Neuron (in vitro differentiated cells): ENCODE results near the gene ZIC2.

Experiments used
- H2AFZ ChIP-seq: one replicate; pipeline ENCODE4 v1.6.1; 2013; ENCODE audit warnings: low read depth, mild to moderate bottlenecking, inconsistent platforms, low read length, moderate library complexity
- H3K27me3 ChIP-seq: one replicate; pipeline ENCODE4 v1.6.1; 2013; ENCODE audit warnings: low read length; ENCODE audit not compliant: insufficient read depth
- H3K36me3 ChIP-seq: one replicate; pipeline ENCODE4 v1.6.1; 2013; ENCODE audit warnings: low read length; ENCODE audit not compliant: insufficient read depth
- H3K4me1 ChIP-seq: one replicate; pipeline ENCODE4 v1.6.1; 2013; ENCODE audit warnings: low read length; ENCODE audit not compliant: insufficient read depth
- H3K4me3 ChIP-seq: 2 replicates; pipeline ENCODE4 v1.5.1; 2013; ENCODE audit warnings: mild to moderate bottlenecking, low read length, moderate library complexity
- H3K9me3 ChIP-seq: one replicate; pipeline ENCODE4 v1.6.1; 2013; ENCODE audit warnings: low read length

Gene ZIC2

DNA sequence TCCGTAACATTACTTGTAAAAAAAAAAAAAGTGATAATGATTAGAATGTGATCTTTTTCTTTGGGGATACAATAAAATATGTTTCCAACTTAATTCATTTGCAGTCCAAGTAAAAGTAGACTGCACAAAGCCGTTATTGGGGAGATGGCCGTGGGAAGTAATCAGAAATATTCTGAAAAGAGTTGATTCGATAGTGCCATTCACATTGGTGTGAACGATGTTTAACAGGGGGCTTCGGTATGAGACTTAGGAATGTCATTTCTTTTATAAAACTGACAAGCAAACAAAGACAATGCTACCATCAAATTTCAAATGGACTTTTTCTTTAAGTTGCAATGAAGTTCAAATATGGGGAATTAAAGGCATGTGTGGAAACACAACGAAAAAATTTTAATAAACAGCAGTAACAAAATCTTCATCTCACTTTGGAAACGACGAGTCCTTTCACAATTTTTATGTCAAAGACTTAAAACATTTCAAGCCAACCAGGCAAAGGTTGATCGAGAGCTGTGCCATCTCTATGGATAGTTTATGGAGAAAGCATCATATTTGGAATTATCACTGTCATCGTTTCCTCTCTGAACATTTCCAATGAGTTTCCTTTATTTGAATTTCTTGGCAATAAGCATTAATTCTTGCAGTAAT lies 8.3 kb upstream of the ZIC2 start:
- Histone ChIP-seq H3K4me1 (peaks cover 47% of the 10 kb centered on the region), H3K9me3 (no peaks in the 10 kb centered on the region), H3K27me3 (no peaks in the 10 kb centered on the region), H3K36me3 (peaks cover 9% of the 10 kb centered on the region), H3K4me3 (no peak overlapping the region), H2AFZ (no peak overlapping the region)

DNA sequence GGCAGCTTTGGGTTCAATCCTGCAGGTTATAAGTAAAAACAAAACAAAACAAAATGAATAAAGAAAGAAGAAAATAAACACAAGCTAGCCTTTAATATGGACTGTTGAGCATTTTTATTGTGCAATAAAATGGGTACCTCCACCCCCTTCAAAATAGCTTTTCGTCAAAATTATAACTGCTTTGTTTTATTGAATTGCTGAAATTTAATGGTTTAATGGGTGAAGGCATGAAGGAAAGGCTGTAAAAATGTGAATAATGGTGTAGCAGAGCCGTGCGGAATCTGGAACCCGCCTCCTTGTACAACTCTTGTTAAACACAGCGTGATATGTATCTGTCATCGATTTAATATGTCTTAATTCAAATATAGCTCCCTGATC lies 7.8 kb upstream of the ZIC2 start:
- H3K27me3 ChIP-seq, result no peaks in the 10 kb centered on the region
- peaks cover 46% of the 10 kb centered on the region for H3K4me1 ChIP-seq
- peaks cover 6% of the 10 kb centered on the region for H3K36me3 ChIP-seq
- H3K4me3 ChIP-seq, result no peak overlapping the region
- H2AFZ ChIP-seq, result no peak overlapping the region
- no peaks in the 10 kb centered on the region for H3K9me3 ChIP-seq

DNA sequence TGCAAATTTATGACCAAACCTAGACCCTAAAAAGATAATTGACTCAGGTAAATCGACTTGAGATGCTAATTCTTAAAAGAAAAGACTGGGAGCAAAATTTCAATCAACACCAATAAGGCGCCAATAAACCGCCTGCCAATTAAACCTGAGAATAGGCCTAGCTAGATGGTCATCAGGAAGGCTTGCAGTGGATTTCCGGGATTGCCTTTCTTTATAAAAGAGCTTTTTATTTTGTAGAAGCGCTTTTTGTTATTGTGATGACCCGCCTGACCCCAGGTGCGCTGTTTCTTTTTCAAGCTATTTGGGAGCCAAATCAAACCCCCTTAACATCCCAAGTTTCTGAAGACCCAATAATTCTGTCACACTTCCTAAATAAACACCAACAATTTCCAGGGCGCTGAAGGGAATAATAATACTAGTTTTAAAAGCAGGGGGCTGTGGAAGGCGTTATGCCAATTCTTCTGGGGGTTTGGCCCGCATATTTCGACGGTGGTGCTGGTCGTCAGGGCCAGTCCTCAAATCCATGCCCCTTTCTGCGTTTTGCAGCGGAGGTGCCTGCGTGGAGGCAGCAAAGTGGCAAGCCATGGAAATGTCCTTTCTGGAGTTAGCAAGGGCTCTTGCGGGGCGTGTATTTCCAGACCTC lies 7.2 kb upstream of the ZIC2 start:
- H3K4me3 ChIP-seq, result no peak overlapping the region
- H2AFZ ChIP-seq, result no peak overlapping the region
- no peaks in the 10 kb centered on the region for H3K36me3 ChIP-seq
- H3K4me1 ChIP-seq, result peaks cover 42% of the 10 kb centered on the region
- H3K27me3 ChIP-seq, result no peaks in the 10 kb centered on the region
- no peaks in the 10 kb centered on the region for H3K9me3 ChIP-seq

DNA sequence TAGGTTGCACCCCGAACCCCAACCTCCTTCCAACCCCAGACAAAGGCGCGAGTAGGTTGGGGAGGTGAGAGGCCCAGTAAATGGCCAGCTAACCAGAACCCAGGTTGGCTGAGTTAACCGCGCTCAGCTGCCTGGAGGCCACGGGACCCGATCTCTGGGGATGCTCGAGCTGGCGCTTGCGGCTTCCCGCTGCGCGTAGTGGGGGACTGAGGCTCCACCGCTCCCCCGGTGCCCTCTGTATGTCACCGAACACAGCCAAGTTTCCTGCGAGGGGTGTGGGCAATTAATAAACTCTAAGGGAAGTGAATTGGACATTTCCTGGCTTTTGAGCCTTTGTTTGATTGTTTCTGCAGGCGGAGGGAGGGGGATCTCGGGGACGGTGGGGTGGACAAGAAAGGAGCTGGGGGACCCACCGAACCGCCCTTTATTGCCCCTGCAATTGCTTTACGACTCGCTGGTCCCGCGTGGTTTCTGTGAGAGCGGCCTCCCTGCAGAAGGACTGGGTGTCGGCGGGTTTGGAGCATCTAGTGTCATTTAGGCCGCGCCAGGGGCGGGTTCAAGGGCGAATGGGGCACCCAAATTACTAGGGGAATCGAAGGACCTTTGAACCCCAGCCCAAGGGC lies 6.5 kb upstream of the ZIC2 start:
- Histone ChIP-seq H3K4me1 (peaks cover 46% of the 10 kb centered on the region), H3K4me3 (no peak overlapping the region), H3K36me3 (no peaks in the 10 kb centered on the region), H3K27me3 (no peaks in the 10 kb centered on the region), H2AFZ (no peak overlapping the region), H3K9me3 (no peaks in the 10 kb centered on the region)

- H3K36me3 ChIP-seq, result no peaks in the 10 kb centered on the region
- H3K27me3 ChIP-seq, result no peaks in the 10 kb centered on the region
- peaks cover 46% of the 10 kb centered on the region for H3K4me1 ChIP-seq
- no peak overlapping the region for H2AFZ ChIP-seq
- no peak overlapping the region for H3K4me3 ChIP-seq
- H3K9me3 ChIP-seq, result no peaks in the 10 kb centered on the region
Observed at GRCh38 chr13:99975626-99976025, 6.0 kb upstream of the ZIC2 start.

- Histone ChIP-seq H3K36me3 (no peaks in the 10 kb centered on the region), H2AFZ (no peak overlapping the region), H3K27me3 (no peaks in the 10 kb centered on the region), H3K9me3 (no peaks in the 10 kb centered on the region), H3K4me1 (peaks cover 46% of the 10 kb centered on the region), H3K4me3 (no peak overlapping the region)
Observed at GRCh38 chr13:99976575-99976974, 5.0 kb upstream of the ZIC2 start.

- H3K27me3 ChIP-seq, result no peaks in the 10 kb centered on the region
- H3K9me3 ChIP-seq, result no peaks in the 10 kb centered on the region
- H3K36me3 ChIP-seq, result peaks cover under 1% of the 10 kb centered on the region
- no peak overlapping the region for H2AFZ ChIP-seq
- peak overlapping the region; percentile 95 for H3K4me3 ChIP-seq
- peaks cover 40% of the 10 kb centered on the region for H3K4me1 ChIP-seq
Observed at GRCh38 chr13:99977334-99977911, 4.2 kb upstream of the ZIC2 start.

DNA sequence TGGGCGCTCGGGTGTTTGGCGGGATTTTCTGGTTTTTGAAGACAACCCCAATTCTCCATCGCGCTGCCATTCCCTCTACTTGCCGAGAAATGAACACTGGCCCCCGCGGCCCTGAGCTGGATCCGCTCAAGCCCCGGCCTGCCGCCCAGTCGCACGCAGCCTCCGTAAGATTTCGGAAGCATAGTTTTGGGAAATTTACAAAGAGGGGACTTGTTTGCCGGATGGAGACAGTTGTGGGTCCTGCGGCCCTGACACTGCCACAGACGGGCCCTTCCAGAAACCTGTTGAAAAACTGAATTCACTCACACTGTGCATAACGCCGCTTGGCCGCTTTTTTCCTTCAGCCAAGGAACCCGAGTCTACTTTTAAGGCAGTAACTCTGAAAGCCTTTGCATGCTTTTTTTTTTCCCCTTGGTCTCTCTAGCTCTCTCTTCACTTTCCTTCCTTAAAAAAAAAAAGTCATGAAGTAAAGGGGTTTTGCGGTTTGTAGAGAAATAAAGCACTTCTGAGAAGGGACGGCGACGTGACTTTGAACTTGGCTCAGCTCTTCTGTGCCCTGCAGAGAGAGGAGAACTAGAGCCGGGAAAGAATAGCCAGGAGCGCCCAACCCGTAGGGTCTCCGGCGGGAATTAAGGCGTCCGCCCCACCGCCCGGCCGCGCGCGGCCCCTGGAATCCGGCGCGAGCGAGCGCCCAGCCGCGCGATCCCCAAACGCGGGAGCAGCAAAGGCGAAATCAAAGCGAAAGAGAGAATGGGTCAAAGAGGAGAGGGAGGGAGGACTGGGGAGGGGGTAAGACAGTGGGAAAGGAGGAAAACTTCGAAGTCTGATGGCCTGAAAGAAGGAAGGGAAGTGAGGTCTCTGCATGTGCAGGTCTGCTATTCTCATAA lies 3.4 kb upstream of the ZIC2 start:
- Histone ChIP-seq H3K36me3 (peaks cover 8% of the 10 kb centered on the region), H3K9me3 (no peaks in the 10 kb centered on the region), H2AFZ (no peak overlapping the region), H3K4me1 (peaks cover 34% of the 10 kb centered on the region), H3K4me3 (peak overlapping the region; percentile 95), H3K27me3 (no peaks in the 10 kb centered on the region)

DNA sequence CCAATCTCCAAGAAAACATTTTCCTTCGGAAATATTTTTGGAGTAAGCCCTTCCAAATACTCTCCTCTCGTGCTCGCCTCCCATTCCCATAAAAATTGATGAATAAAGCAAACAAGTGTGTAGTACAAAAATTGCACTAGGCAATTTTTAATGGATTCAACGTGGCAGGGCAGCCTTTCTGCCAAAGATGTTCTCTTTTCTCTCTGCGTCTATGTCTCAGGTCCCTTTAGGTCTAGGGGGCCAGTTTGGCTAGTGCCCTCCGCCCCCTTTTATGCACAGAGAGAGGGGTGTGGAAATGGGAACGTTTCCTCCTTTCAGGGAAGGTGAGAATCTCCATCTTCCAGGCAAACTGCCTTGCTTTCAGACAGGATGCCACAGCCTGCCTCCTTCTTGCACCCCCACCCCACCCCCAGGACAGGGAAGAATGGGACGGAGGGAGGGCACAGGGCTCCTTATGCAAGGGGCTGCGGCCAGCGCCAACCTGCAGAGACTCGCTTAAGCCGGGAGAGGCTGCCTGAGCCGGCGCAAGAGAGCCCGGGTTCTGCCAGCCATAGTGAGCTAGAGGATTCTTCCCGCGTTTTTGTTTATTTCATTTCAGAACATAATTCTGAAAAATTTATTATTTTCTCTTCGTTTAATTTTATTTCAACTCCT lies 2.7 kb upstream of the ZIC2 start:
- H3K9me3 ChIP-seq, result no peaks in the 10 kb centered on the region
- peaks cover 16% of the 10 kb centered on the region for H3K36me3 ChIP-seq
- no peak overlapping the region for H2AFZ ChIP-seq
- H3K4me1 ChIP-seq, result peaks cover 27% of the 10 kb centered on the region
- peak overlapping the region; percentile 95 for H3K4me3 ChIP-seq
- no peaks in the 10 kb centered on the region for H3K27me3 ChIP-seq

GRCh38 chr13:99979453-99980200 lies 2.0 kb upstream of the ZIC2 start:
- Histone ChIP-seq H3K36me3 (peaks cover 23% of the 10 kb centered on the region), H2AFZ (no peak overlapping the region), H3K27me3 (no peaks in the 10 kb centered on the region), H3K9me3 (no peaks in the 10 kb centered on the region), H3K4me3 (peak overlapping the region; percentile 95), H3K4me1 (peaks cover 27% of the 10 kb centered on the region)

DNA sequence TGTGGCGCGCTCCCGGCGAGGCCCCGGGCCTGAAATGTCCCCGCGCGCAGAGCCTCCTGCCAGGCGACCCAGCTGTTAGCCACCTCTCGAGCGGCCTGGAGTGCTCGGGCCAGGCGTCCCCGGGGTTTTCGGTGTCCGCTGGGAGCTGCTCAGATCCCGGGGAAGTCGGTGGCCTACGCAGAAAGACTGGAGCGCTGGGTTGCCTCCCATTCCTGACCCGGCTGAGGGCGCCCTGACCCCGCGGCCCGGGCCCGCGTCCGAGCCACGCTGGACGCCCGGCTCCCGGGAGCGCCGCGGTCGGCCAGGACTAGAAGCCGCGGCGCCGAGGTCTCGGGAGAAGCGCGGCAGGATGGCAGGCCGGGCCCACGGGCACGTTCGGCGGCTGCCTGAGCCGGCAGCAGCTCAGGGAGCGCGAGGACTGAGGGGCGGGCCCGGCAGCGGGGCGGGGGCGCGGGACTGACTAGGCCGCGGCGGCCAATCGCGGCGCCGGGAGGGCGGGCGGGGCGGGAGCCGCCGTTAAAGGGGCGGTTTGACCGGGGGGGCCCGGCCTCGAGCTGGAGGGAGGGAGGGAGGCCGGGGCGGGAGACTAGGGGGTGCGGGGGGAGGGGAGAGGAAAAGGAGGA lies 1.3 kb upstream of the ZIC2 start:
- Histone ChIP-seq H3K36me3 (peaks cover 27% of the 10 kb centered on the region), H2AFZ (no peak overlapping the region), H3K9me3 (no peaks in the 10 kb centered on the region), H3K27me3 (no peaks in the 10 kb centered on the region), H3K4me3 (peak overlapping the region; percentile 95), H3K4me1 (peaks cover 27% of the 10 kb centered on the region)
